Lung (tissue), 12 donors: ENCODE data around the gene LRSAM1. TPM values are rescaled to one million over a fixed set of nuclear protein-coding genes. Genes with fewer than 3 reads are reported as not detected.

Experiments used
- ATAC-seq: fragments of 200-7000 bp; cut with Tn5 transposase; one replicate; pipeline ENCODE4 v1.9.1; 2020; ENCODE audit warnings: moderate number of reproducible peaks; ENCODE audit not compliant: insufficient read depth, low FRiP score
- DNase-seq, 3 donors: peaks; one replicate each; pipeline ENCODE4 v3.0.0-alpha.2; 2013 to 2017
- H3K27ac ChIP-seq, 2 donors: one replicate each; pipeline ENCODE4 v1.5.1; 2013; ENCODE audit warnings: mild to moderate bottlenecking in 2 of 2, moderate library complexity in 2 of 2, control low read depth in 1 of 2, inconsistent platforms in 1 of 2, low read depth in 1 of 2, low read length in 1 of 2
- H3K27me3 ChIP-seq, 3 donors: one replicate each; pipeline ENCODE4 v1.5.1; 2013; ENCODE audit warnings: low read length in 2 of 3; ENCODE audit not compliant: control insufficient read depth in 3 of 3, insufficient read depth in 3 of 3
- H3K36me3 ChIP-seq, 4 donors: one replicate each; pipeline ENCODE4 v1.5.1; 2013; ENCODE audit warnings: low read length in 4 of 4, mild to moderate bottlenecking in 1 of 4, moderate library complexity in 1 of 4; ENCODE audit not compliant: control insufficient read depth in 4 of 4, insufficient read depth in 4 of 4
- H3K4me1 ChIP-seq, 5 donors: one replicate each; pipeline ENCODE4 v1.5.1; 2013; ENCODE audit warnings: low read length in 5 of 5, mild to moderate bottlenecking in 2 of 5, moderate library complexity in 1 of 5; ENCODE audit not compliant: control insufficient read depth in 5 of 5, insufficient read depth in 5 of 5
- H3K4me3 ChIP-seq: one replicate; pipeline ENCODE4 v1.5.1; 2013; ENCODE audit warnings: mild to moderate bottlenecking, control low read depth, moderate library complexity
- H3K9ac ChIP-seq, 2 donors: one replicate each; pipeline ENCODE4 v1.5.1; 2013; ENCODE audit warnings: low read length in 2 of 2, control low read depth in 1 of 2; ENCODE audit not compliant: insufficient read depth in 1 of 2
- H3K9me3 ChIP-seq, 4 donors: one replicate each; pipeline ENCODE4 v1.5.1; 2013; ENCODE audit warnings: low read length in 3 of 4, mild to moderate bottlenecking in 1 of 4, moderate library complexity in 1 of 4; ENCODE audit not compliant: control insufficient read depth in 4 of 4, insufficient read depth in 3 of 4
- WGBS, 2 donors: extraction: QIAGEN DNeasy Blood & Tissue Kit; methylation state at CpG; one replicate each; pipeline ENCODE4 v1.1.7; 2013; 5-methylcytosine and 5-hydroxymethylcytosine counted together
- polyA plus RNA-seq, 2 donors: library from polyadenylated mRNA; stranded (reverse); fragments of 200-250 nt; gene quantifications; one replicate each; pipeline ENCODE4 v1.2.1, GENCODE V29; 2013
- total RNA-seq, 2 donors: library from RNA; depleted of rRNA in 1 of 2; stranded (reverse); fragments of >200 nt in 1 of 2; gene quantifications; one replicate each; pipeline ENCODE4 v1.2.1, GENCODE V29; 2014 to 2021
- TF ChIP-seq, protein P1 (sequence below): IDR thresholded peaks from 2 replicates; pipeline ENCODE4 v1.5.1; 2012; ENCODE audit warnings: mild to moderate bottlenecking; ENCODE audit errors: control extremely low read depth, extremely low read depth
- donor health status: control.
- donor health status: control.
- donor health status: Bipolar disorder and iron deficiency.
- donor health status: healthy.
- donor health status: DM: yes; HTN: yes; CAD: no.

The LRSAM1 gene
- total and polyA plus RNA-seq, 4 donors = 13.5 to 24.5 (median 18.0) TPM

DNA sequence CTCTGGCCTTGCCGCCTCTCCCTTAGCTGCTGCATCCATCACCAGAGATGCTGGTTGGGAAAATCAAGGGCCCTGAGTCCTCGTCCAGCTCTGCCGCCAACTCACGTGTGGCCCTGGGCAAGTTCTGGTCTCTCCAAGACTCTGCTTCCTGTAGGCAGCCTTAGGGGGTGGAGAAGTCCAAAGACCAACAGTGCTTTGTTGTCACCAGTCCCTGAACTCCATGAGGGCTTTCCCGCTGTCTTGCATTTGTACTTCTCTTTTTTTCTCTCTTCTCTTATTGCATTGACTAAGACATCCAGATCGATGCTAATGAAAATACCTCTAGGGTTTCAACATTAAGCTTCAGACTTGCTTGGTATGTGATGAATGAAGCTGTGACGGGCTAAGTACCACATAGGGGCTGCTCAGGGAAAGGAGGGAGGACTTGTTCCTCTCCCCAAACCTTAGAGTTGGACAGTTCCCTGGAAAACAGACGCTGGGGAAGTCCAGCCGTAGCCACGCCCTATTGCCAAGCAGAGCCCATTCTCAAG lies 97.1 kb downstream of the LRSAM1 start:
- Histone ChIP-seq H3K27me3 (no peaks in the 10 kb centered on the region), H3K9ac (no peak overlapping the region), H3K9me3 (peaks cover 0 to 1% (median 0%) of the 10 kb centered on the region in 4 donors), H3K27ac (peak overlapping the region in 1 of 2 donors; percentile 32), H3K36me3 (peaks cover 0 to 8% (median 2%) of the 10 kb centered on the region in 4 donors), H3K4me3 (no peak overlapping the region), H3K4me1 (peaks cover 3 to 56% (median 18%) of the 10 kb centered on the region in 5 donors)
- TF ChIP-seq, protein P1, sequence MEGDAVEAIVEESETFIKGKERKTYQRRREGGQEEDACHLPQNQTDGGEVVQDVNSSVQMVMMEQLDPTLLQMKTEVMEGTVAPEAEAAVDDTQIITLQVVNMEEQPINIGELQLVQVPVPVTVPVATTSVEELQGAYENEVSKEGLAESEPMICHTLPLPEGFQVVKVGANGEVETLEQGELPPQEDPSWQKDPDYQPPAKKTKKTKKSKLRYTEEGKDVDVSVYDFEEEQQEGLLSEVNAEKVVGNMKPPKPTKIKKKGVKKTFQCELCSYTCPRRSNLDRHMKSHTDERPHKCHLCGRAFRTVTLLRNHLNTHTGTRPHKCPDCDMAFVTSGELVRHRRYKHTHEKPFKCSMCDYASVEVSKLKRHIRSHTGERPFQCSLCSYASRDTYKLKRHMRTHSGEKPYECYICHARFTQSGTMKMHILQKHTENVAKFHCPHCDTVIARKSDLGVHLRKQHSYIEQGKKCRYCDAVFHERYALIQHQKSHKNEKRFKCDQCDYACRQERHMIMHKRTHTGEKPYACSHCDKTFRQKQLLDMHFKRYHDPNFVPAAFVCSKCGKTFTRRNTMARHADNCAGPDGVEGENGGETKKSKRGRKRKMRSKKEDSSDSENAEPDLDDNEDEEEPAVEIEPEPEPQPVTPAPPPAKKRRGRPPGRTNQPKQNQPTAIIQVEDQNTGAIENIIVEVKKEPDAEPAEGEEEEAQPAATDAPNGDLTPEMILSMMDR = no peak
- 73% methylated on average over 10 of the region's 10 CpGs for WGBS, 2 donors
- no peak for ATAC-seq
- no peak for DNase-seq

DNA sequence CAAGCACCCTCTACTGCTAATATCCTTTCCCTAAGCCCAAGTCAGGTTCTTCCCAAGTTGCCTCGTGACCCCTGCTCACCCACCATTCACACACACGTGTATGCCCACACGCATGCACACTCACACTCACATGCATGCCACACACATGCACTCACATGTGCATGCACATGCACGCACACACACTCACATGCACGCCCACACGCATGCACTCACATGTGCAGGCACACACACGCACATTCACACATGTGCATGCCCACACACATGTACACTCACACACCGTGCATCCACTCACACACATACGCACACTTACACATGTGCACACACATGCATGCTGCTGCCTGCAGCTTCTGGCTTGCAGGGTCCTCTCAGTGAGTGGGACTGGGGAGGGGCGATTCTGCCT lies 97.9 kb downstream of the LRSAM1 start:
- TF ChIP-seq, protein P1 = no peak
- WGBS, 2 donors = 92 to 94% methylated on average over 10 of the region's 10 CpGs
- Histone ChIP-seq H3K36me3 (peaks cover 0 to 8% (median 1%) of the 10 kb centered on the region in 4 donors), H3K9me3 (peaks cover 0 to 1% (median 0%) of the 10 kb centered on the region in 4 donors), H3K4me3 (no peak overlapping the region), H3K9ac (no peak overlapping the region), H3K4me1 (peaks cover 3 to 58% (median 15%) of the 10 kb centered on the region in 5 donors), H3K27me3 (no peaks in the 10 kb centered on the region), H3K27ac (no peak overlapping the region)
- DNase-seq = no peak
- ATAC-seq = no peak

DNA sequence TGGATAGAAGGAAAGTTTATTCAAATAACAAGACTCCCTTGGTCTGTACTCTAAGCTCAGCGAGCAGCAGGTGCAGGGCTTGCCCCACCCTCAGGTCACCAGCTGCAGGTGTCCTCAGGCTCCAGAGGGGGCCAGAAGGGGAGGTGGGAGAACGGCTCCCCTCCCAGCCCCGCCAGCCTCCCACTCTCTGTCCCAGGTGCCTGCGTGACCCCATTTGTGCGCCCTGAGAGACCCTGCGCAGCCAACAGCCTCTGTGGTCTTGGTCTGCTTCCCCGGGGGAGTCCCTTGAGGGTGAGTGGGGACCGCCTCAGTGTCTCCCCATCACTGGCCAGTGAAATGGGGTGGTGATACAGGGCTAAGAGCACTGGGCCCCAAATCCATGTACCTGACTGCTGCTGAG lies 98.4 kb downstream of the LRSAM1 start:
- ATAC-seq = no peak
- peak overlapping the region in 1 of 2 donors; percentile 46 for H3K27ac ChIP-seq

More for the DNA sequence above, 98.4 kb downstream of the LRSAM1 start:
- TF ChIP-seq, protein P1 = no peak
- no peak overlapping the region for H3K9ac ChIP-seq
- WGBS, 2 donors = 86 to 90% methylated on average over 8 of the region's 8 CpGs
- H3K27me3 ChIP-seq = no peaks in the 10 kb centered on the region
- H3K9me3 ChIP-seq = peaks cover 0 to 1% (median 0%) of the 10 kb centered on the region in 4 donors
- H3K4me3 ChIP-seq = no peak overlapping the region
- no peak for DNase-seq
- H3K36me3 ChIP-seq = peaks cover 0 to 8% (median 1%) of the 10 kb centered on the region in 4 donors
- H3K4me1 ChIP-seq = peaks cover 3 to 56% (median 15%) of the 10 kb centered on the region in 5 donors
